GM12878 (cell line): ENCODE data around the gene MSLN. TPM values are rescaled to one million over a fixed set of nuclear protein-coding genes. Genes with fewer than 3 reads are reported as not detected.
A peak's percentile ranks its signal among the peaks of the same experiment; 100 is the strongest.

Experiments
- ATAC-seq: fragments of 200-7000 bp; cut with Tn5 transposase; 3 replicates; pipeline ENCODE4 v1.9.1; 2020; ENCODE audit warnings: mild to moderate bottlenecking, moderate library complexity
- BruUV-seq: library from RNA; stranded (reverse); fragments of 400-500 nt; replicated peaks from 2 replicates; lab custom pipeline; 2021; lab: Mats Ljungman, UMichigan
- CTCF ChIA-PET: fragments of 300-600 bp; sonication (Branson Sonifier 250); formaldehyde crosslinking; extraction: SDS; loops from one replicate; lab custom pipeline; 2021; ENCODE audit warnings: inconsistent platforms; lab: Yijun Ruan, JAX
- POLR2A ChIA-PET: fragments of 350-600 bp; formaldehyde crosslinking; extraction: SDS; loops from one replicate; lab custom pipeline; 2021; ENCODE audit warnings: inconsistent platforms; lab: Charles Lee
- RAD21 ChIA-PET: fragments of 300-600 bp; sonication (Branson Sonifier 250); formaldehyde crosslinking; loops from one replicate; lab custom pipeline; 2023; ENCODE audit warnings: antibody characterized with exemption; ENCODE audit not compliant: unreplicated experiment; lab: Charles Lee
- SMC1A ChIA-PET: fragments of 300-600 bp; sonication (Branson Sonifier 250); formaldehyde crosslinking; loops from one replicate; lab custom pipeline; 2023; ENCODE audit not compliant: unreplicated experiment, uncharacterized antibody; lab: Charles Lee
- DNase-seq: peaks from one replicate; pipeline ENCODE4 v3.0.0-alpha.2; 2011; ENCODE audit warnings: low read depth, low spot score
- FAIRE-seq: peaks from 3 replicates; lab custom pipeline; 2011; peaks lifted over from hg19 to GRCh38; lab: Jason Lieb, UNC
- H2AFZ ChIP-seq: 2 replicates; pipeline ENCODE4 v1.6.0; 2011; ENCODE audit warnings: low read depth, low read length, control low read depth; ENCODE audit not compliant: control insufficient read depth
- H3K27ac ChIP-seq: 2 replicates; pipeline ENCODE4 v1.5.1; 2011; ENCODE audit warnings: control low read depth; ENCODE audit not compliant: control insufficient read depth, insufficient read depth
- H3K27me3 ChIP-seq, 2 experiments: replicated peaks in 1 of 2; 2 replicates each; pipeline versions ENCODE4 v1.6.0 to v1.6.1; 2011; ENCODE audit warnings: low read length in 1 of 2; ENCODE audit not compliant: control insufficient read depth in 2 of 2, insufficient read depth in 2 of 2
- H3K36me3 ChIP-seq, 2 experiments: 2 replicates each; pipeline ENCODE4 v1.5.1; 2011; ENCODE audit warnings: low read length in 1 of 2; ENCODE audit not compliant: control insufficient read depth in 2 of 2, insufficient read depth in 2 of 2
- H3K4me1 ChIP-seq: 2 replicates; pipeline ENCODE4 v1.6.1; 2011; ENCODE audit warnings: mild to moderate bottlenecking, low read length, moderate library complexity, mixed read lengths; ENCODE audit not compliant: control insufficient read depth, insufficient read depth
- H3K4me2 ChIP-seq: 2 replicates; pipeline ENCODE4 v1.6.0; 2011; ENCODE audit warnings: control low read depth; ENCODE audit not compliant: control insufficient read depth, insufficient read depth
- H3K4me3 ChIP-seq: fragments of 200-600 bp; sonication (generic); 2 replicates; pipeline ENCODE4 v1.5.1; 2016
- H3K79me2 ChIP-seq: 2 replicates; pipeline ENCODE4 v1.6.0; 2011; ENCODE audit warnings: low read length; ENCODE audit not compliant: control insufficient read depth, insufficient read depth
- H3K9ac ChIP-seq: 2 replicates; pipeline ENCODE4 v1.8.0; 2011; ENCODE audit warnings: low read length, control low read depth, mixed read lengths; ENCODE audit not compliant: control insufficient read depth, insufficient read depth
- H3K9me3 ChIP-seq: replicated peaks from 3 replicates; pipeline ENCODE4 v1.5.1; 2011; ENCODE audit warnings: mild to moderate bottlenecking, low read length; ENCODE audit not compliant: control insufficient read depth, insufficient read depth
- H4K20me1 ChIP-seq: 2 replicates; pipeline ENCODE4 v1.6.0; 2011; ENCODE audit not compliant: control insufficient read depth, insufficient read depth
- CBX3 ChIP-seq: fragments of 200-600 bp; sonication (generic); IDR thresholded peaks from 2 replicates; pipeline ENCODE4 v1.6.1; 2016; ENCODE audit warnings: low read depth, borderline replicate concordance
- CHD2 ChIP-seq: IDR thresholded peaks from 2 replicates; pipeline ENCODE4 v1.6.1; 2011; ENCODE audit warnings: low read depth, low read length, improper control_type of control experiment, borderline replicate concordance
- IKZF2 ChIP-seq, 2 experiments: fragments of 450-650 bp; IDR thresholded peaks; 2 replicates each; pipeline ENCODE4 v1.6.1; 2017; ENCODE audit warnings: mild to moderate bottlenecking in 2 of 2, moderate library complexity in 2 of 2
- NBN ChIP-seq: fragments of 450-650 bp; IDR thresholded peaks from 2 replicates; pipeline ENCODE4 v1.6.1; 2016
- NFYA ChIP-seq: IDR thresholded peaks from 2 replicates; pipeline ENCODE4 v1.6.1; 2011; ENCODE audit warnings: low read depth, mild to moderate bottlenecking, low read length, improper control_type of control experiment, borderline replicate concordance
- NR2F1 ChIP-seq: fragments of 450-650 bp; conservative IDR thresholded peaks from 2 replicates; pipeline ENCODE4 v1.6.1; 2017; ENCODE audit warnings: mild to moderate bottlenecking
- POU2F2 ChIP-seq: IDR thresholded peaks from 3 replicates; pipeline ENCODE4 v1.6.1; 2011; ENCODE audit warnings: low read depth, mild to moderate bottlenecking, low read length, borderline replicate concordance
- ZNF217 ChIP-seq: fragments of 450-650 bp; IDR thresholded peaks from 2 replicates; pipeline ENCODE4 v1.6.1; 2017; ENCODE audit warnings: antibody characterized with exemption, mild to moderate bottlenecking
- WGBS: methylation state at CpG from one replicate; pipeline ENCODE4 v1.1.6; 2016; ENCODE audit warnings: low lambda C conversion rate; ENCODE audit not compliant: insufficient replicate concordance, insufficient coverage; ENCODE audit errors: missing lambda C conversion rate; 5-methylcytosine and 5-hydroxymethylcytosine counted together
- in situ Hi-C: fragments of 300-500 bp; cut with MboI; formaldehyde crosslinking; loops from 9 replicates; pipeline ENCODE4 v1.14.3; 2018; ENCODE audit warnings: mixed read lengths
- intact Hi-C: fragments of 100-400 bp; cut with micrococcal nuclease; formaldehyde crosslinking; loops from one replicate; pipeline ENCODE4 v1.14.2; 2022; ENCODE audit not compliant: unreplicated experiment
- polyA plus RNA-seq, 11 experiments: library from polyadenylated mRNA; depleted of rRNA in 4 of 11; unstranded in 6 of 11; stranded (reverse) in 5 of 11; fragments of >200 nt; fragmentation: Nextera tagmentation in 4 of 11; fragmentation: Illumina TruSeq in 1 of 11; extraction: Ambion mirVana in 4 of 11; extraction: Trizol in 1 of 11; gene quantifications; 1 replicate in 1 of 11; 2 replicates in 10 of 11; pipeline versions ENCODE4 v1.2.1 to v1.2.3, GENCODE V29; 2011 to 2016; ENCODE audit warnings: inconsistent platforms in 2 of 11, missing spikeins in 2 of 11, low read depth in 1 of 11
- total RNA-seq, 4 experiments: library from RNA; depleted of rRNA in 3 of 4; stranded (reverse); fragments of >200 nt in 3 of 4; fragmentation: Illumina TruSeq in 1 of 4; extraction: Trizol in 1 of 4; gene quantifications; 2 replicates each; pipeline versions ENCODE4 v1.2.1 to v1.2.3, GENCODE V29; 2013 to 2021
- TF ChIP-seq, protein P1 (sequence below): fragments of 450-650 bp; IDR thresholded peaks from 2 replicates; pipeline ENCODE4 v1.6.1; 2017; ENCODE audit warnings: mild to moderate bottlenecking, moderate library complexity
- TF ChIP-seq, protein P2 (sequence below): fragments of 450-650 bp; IDR thresholded peaks from 2 replicates; pipeline ENCODE4 v1.6.1; 2016; ENCODE audit warnings: mild to moderate bottlenecking, moderate library complexity, borderline replicate concordance
- TF ChIP-seq, protein P3 (sequence below): IDR thresholded peaks from 2 replicates; pipeline ENCODE4 v1.6.1; 2011; ENCODE audit warnings: low read depth, mild to moderate bottlenecking, low read length, moderate library complexity, borderline replicate concordance; ENCODE audit errors: extremely low read depth

MSLN gene
- total and polyA plus RNA-seq, 10 of the 15 experiments (the other 5 are each of a cell fraction or from before 2014, with no cell fraction given), result 0.08 TPM; not detected in 9

DNA sequence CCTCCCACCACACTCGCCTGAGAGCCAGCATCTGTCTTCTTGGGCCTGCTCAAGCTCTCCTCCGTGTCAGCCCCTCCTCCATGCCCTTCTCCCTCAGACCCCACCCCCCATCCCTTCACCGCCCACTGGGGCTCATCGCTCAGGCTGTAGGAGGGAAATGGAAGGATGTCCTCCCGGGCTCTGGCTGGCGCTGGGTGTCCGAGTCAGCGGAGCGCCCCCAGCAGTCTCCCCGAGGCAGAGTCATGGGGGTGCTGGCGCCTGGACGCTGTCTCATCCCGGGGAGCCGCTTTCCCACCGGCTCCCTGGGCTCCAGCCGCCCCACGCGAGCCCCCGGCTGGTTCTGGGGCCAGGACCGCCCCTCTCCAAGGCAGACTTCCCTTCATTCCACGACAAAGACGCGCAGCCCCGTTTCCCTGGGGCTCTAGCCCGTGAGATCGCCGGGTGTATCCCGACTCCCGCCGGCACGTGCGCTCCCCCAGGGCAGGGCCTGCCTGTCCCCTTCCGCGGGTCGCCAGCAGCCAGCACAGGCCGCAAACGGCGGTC is 40.0 kb upstream of the MSLN start:
- H2AFZ ChIP-seq, result peak overlapping the region; percentile 92
- TF ChIP-seq, protein P1, sequence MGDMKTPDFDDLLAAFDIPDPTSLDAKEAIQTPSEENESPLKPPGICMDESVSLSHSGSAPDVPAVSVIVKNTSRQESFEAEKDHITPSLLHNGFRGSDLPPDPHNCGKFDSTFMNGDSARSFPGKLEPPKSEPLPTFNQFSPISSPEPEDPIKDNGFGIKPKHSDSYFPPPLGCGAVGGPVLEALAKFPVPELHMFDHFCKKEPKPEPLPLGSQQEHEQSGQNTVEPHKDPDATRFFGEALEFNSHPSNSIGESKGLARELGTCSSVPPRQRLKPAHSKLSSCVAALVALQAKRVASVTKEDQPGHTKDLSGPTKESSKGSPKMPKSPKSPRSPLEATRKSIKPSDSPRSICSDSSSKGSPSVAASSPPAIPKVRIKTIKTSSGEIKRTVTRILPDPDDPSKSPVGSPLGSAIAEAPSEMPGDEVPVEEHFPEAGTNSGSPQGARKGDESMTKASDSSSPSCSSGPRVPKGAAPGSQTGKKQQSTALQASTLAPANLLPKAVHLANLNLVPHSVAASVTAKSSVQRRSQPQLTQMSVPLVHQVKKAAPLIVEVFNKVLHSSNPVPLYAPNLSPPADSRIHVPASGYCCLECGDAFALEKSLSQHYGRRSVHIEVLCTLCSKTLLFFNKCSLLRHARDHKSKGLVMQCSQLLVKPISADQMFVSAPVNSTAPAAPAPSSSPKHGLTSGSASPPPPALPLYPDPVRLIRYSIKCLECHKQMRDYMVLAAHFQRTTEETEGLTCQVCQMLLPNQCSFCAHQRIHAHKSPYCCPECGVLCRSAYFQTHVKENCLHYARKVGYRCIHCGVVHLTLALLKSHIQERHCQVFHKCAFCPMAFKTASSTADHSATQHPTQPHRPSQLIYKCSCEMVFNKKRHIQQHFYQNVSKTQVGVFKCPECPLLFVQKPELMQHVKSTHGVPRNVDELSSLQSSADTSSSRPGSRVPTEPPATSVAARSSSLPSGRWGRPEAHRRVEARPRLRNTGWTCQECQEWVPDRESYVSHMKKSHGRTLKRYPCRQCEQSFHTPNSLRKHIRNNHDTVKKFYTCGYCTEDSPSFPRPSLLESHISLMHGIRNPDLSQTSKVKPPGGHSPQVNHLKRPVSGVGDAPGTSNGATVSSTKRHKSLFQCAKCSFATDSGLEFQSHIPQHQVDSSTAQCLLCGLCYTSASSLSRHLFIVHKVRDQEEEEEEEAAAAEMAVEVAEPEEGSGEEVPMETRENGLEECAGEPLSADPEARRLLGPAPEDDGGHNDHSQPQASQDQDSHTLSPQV, result no peak
- TF ChIP-seq, protein P2, sequence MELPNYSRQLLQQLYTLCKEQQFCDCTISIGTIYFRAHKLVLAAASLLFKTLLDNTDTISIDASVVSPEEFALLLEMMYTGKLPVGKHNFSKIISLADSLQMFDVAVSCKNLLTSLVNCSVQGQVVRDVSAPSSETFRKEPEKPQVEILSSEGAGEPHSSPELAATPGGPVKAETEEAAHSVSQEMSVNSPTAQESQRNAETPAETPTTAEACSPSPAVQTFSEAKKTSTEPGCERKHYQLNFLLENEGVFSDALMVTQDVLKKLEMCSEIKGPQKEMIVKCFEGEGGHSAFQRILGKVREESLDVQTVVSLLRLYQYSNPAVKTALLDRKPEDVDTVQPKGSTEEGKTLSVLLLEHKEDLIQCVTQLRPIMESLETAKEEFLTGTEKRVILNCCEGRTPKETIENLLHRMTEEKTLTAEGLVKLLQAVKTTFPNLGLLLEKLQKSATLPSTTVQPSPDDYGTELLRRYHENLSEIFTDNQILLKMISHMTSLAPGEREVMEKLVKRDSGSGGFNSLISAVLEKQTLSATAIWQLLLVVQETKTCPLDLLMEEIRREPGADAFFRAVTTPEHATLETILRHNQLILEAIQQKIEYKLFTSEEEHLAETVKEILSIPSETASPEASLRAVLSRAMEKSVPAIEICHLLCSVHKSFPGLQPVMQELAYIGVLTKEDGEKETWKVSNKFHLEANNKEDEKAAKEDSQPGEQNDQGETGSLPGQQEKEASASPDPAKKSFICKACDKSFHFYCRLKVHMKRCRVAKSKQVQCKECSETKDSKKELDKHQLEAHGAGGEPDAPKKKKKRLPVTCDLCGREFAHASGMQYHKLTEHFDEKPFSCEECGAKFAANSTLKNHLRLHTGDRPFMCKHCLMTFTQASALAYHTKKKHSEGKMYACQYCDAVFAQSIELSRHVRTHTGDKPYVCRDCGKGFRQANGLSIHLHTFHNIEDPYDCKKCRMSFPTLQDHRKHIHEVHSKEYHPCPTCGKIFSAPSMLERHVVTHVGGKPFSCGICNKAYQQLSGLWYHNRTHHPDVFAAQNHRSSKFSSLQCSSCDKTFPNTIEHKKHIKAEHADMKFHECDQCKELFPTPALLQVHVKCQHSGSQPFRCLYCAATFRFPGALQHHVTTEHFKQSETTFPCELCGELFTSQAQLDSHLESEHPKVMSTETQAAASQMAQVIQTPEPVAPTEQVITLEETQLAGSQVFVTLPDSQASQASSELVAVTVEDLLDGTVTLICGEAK, result peak; percentile 63; the same call in 1 of the 2 replicates
- no peak for TF ChIP-seq CBX3
- TF ChIP-seq NBN, result 0 out of 2 replicates have a peak, but pooled peaks have one; percentile 56
- no peak for TF ChIP-seq NR2F1
- TF ChIP-seq ZNF217, result no peak
- TF ChIP-seq NFYA, result no peak
- peak; percentile 41 to 60; a peak in 1 of 4 replicates for TF ChIP-seq IKZF2 (IDR thresholded peaks at IDR 0.05)
- TF ChIP-seq CHD2, result 0 out of 2 replicates have a peak, but pooled peaks have one; percentile 54
- TF ChIP-seq, protein P3, sequence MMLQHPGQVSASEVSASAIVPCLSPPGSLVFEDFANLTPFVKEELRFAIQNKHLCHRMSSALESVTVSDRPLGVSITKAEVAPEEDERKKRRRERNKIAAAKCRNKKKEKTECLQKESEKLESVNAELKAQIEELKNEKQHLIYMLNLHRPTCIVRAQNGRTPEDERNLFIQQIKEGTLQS, result no peak
- TF ChIP-seq POU2F2, result 0 out of 3 replicates have a peak, but pooled peaks have one; percentile 18

More for the DNA sequence above, 40.0 kb upstream of the MSLN start:
- H3K27ac ChIP-seq, result peak overlapping the region; percentile 87
- H3K79me2 ChIP-seq, result no peaks in the 10 kb centered on the region; the same call in 1 of the 2 replicates
- in situ Hi-C loops (no loop called here), intact Hi-C loops (loop anchor here (2.0 kb wide), 2 partner anchors 20 to 36 kb away; partner anchors contain the start of genes CIAO3 and JMJD8)
- H4K20me1 ChIP-seq, result 0 out of 2 replicates have a peak, but pooled peaks cover 2% of the 10 kb centered on the region
- FAIRE-seq (no peak), DNase-seq (no peak), ATAC-seq (peak; percentile 61)
- peak overlapping the region; percentile 91 for H3K9ac ChIP-seq
- H3K27me3 ChIP-seq, result no peaks in the 10 kb centered on the region
- no TSS peak for BruUV-seq
- H3K4me3 ChIP-seq, result peak overlapping the region; percentile 86
- ChIA-PET RAD21 (interaction anchor here (0.8 to 2.4 kb wide), 6 partner anchors 8 to 67 kb away, joined by 3 to 10 read pairs (median 3); partner anchors contain the start of genes CHTF18, RPUSD1 and STUB1), POLR2A (interaction anchor here (0.5 to 2.5 kb wide), 8 partner anchors 8 to 372 kb away, joined by 3 to 29 read pairs (median 8); partner anchors contain the start of genes CHTF18, CIAO3 and RPUSD1), CTCF (interaction anchor here (0.7 to 2.5 kb wide), 12 partner anchors 9 to 68 kb away, joined by 3 to 16 read pairs (median 4); partner anchors contain the start of genes CHTF18, CIAO3, RPUSD1 and WDR24), SMC1A (interaction anchor here (0.8 to 1.3 kb wide), 4 partner anchors 8 to 68 kb away, joined by 3 to 4 read pairs (median 3); partner anchors contain the start of genes CHTF18 and RPUSD1)
- peak overlapping the region; percentile 69 for H3K4me2 ChIP-seq
- H3K9me3 ChIP-seq, result no peaks in the 10 kb centered on the region
- under 1% methylated on average over 37 of the region's 38 CpGs for WGBS
- no peaks in the 10 kb centered on the region for H3K36me3 ChIP-seq
- H3K4me1 ChIP-seq, result peaks cover 13% of the 10 kb centered on the region
